GM12891 (cell line): ENCODE measurements around the gene DSCAM. TPM values are rescaled to one million over a fixed set of nuclear protein-coding genes. Genes with fewer than 3 reads are reported as not detected.
"Not testable (repeated sequence)": the region's sequence is repeated elsewhere in the genome, so short reads cannot be mapped to it uniquely, and the experiment has no call there.

ENCODE experiments used
- DNase-seq: peaks from one replicate; pipeline ENCODE4 v3.0.0; 2011; ENCODE audit warnings: low spot score; ENCODE audit not compliant: insufficient read length
- FAIRE-seq: peaks from 2 replicates; lab custom pipeline; 2011; peaks lifted over from hg19 to GRCh38; lab: Jason Lieb, UNC
- PAX5 ChIP-seq: IDR thresholded peaks from 2 replicates; pipeline ENCODE4 v1.6.1; 2011; ENCODE audit warnings: low read length, moderate library complexity, mild to moderate bottlenecking; ENCODE audit not compliant: insufficient read depth, severe bottlenecking
- POLR2A ChIP-seq: IDR thresholded peaks from 2 replicates; pipeline ENCODE4 v1.6.1; 2011; ENCODE audit warnings: low read depth, low read length, control low read depth
- POLR2AphosphoS5 ChIP-seq: IDR thresholded peaks from 2 replicates; pipeline ENCODE4 v1.6.1; 2011; ENCODE audit warnings: low read depth, low read length, control low read depth
- POU2F2 ChIP-seq: IDR thresholded peaks from 2 replicates; pipeline ENCODE4 v1.6.1; 2011; ENCODE audit warnings: low read depth, mild to moderate bottlenecking, control low read depth, low read length, moderate library complexity
- SPI1 ChIP-seq: IDR thresholded peaks from 2 replicates; pipeline ENCODE4 v1.6.1; 2011; ENCODE audit warnings: low read depth, low read length, control low read depth
- TAF1 ChIP-seq: IDR thresholded peaks from 2 replicates; pipeline ENCODE4 v1.6.1; 2011; ENCODE audit warnings: low read depth, low read length, control low read depth
- polyA plus RNA-seq: library from polyadenylated mRNA; unstranded; fragments of >200 nt; gene quantifications from one replicate; pipeline ENCODE4 v1.2.1, GENCODE V29; 2012; ENCODE audit warnings: low read depth, missing spikeins, inconsistent platforms; ENCODE audit not compliant: missing spikeins

Gene DSCAM, protein sequence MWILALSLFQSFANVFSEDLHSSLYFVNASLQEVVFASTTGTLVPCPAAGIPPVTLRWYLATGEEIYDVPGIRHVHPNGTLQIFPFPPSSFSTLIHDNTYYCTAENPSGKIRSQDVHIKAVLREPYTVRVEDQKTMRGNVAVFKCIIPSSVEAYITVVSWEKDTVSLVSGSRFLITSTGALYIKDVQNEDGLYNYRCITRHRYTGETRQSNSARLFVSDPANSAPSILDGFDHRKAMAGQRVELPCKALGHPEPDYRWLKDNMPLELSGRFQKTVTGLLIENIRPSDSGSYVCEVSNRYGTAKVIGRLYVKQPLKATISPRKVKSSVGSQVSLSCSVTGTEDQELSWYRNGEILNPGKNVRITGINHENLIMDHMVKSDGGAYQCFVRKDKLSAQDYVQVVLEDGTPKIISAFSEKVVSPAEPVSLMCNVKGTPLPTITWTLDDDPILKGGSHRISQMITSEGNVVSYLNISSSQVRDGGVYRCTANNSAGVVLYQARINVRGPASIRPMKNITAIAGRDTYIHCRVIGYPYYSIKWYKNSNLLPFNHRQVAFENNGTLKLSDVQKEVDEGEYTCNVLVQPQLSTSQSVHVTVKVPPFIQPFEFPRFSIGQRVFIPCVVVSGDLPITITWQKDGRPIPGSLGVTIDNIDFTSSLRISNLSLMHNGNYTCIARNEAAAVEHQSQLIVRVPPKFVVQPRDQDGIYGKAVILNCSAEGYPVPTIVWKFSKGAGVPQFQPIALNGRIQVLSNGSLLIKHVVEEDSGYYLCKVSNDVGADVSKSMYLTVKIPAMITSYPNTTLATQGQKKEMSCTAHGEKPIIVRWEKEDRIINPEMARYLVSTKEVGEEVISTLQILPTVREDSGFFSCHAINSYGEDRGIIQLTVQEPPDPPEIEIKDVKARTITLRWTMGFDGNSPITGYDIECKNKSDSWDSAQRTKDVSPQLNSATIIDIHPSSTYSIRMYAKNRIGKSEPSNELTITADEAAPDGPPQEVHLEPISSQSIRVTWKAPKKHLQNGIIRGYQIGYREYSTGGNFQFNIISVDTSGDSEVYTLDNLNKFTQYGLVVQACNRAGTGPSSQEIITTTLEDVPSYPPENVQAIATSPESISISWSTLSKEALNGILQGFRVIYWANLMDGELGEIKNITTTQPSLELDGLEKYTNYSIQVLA (N-terminal part only)
- polyA plus RNA-seq = not detected

DNA sequence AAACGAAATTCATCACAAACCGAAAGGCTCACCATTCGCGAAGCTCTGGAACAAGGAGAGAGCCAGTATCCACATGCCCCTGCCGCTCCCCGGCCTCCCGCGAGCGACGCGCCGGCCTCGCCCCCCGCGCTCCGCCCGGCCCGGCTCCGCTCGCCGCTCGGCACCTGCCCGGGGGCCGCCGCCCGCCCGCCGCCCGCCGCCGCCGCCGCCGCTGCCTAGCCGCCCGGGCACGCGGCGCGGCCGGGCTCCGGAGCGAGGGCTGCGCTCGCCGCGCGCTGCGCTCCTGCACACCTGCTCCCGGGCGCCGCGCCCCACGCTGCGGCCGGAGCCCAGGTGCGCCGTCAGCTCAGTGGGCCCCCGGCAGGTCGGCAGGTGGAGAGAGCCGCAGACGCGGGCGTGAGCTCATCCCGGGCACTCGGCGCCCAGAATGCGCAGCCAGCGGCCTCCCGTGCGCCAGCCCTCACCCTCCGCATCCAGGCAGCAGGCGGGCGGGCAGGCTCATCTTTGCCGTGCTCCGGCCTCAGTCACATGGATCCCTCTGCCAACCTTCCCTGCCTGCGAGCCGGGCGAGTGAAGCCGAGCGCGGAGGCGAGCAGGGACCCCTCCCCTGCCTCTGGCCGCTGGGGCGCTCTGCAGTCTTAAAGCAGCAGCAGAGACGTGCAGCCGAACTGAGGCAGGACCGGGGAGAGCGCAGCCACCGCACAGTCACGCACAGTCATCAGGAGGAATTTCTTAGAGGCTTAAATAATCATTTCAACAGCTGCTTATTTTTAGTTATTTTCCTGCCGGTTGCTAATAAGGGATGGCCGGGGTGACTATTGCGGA is at the start of gene DSCAM:
Gene DSCAM (minus strand): TSS at position 572 of the 825 bp plus-strand sequence. CDS start 497 bp downstream, at position 75.
- TF ChIP-seq POLR2A = no peak
- no peak for TF ChIP-seq POU2F2
- TF ChIP-seq TAF1 = no peak
- TF ChIP-seq SPI1 = no peak
- no peak for TF ChIP-seq POLR2AphosphoS5
- no peak for TF ChIP-seq PAX5
- no peak for FAIRE-seq
- no peak for DNase-seq

DNA sequence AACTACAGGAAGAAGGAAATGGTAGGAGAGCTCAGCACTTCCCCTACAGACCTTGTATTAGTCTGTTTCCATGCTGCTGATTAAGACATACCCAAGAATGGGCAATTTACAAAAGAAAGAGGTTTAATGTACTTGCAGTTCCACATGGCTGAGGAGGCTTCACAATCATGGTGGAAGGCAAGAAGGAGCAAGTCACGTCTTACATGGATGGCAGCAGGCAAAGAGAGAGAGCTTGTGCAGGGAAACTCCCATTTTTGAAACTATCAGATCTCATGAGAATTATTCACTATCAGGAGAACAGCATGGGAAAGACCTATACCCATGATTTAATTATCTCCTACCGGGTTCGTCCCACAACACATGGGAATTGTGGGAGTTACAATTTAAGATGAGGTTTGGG is 48.7 kb upstream of the DSCAM start:
- not testable (repeated sequence) for DNase-seq, FAIRE-seq

DNA sequence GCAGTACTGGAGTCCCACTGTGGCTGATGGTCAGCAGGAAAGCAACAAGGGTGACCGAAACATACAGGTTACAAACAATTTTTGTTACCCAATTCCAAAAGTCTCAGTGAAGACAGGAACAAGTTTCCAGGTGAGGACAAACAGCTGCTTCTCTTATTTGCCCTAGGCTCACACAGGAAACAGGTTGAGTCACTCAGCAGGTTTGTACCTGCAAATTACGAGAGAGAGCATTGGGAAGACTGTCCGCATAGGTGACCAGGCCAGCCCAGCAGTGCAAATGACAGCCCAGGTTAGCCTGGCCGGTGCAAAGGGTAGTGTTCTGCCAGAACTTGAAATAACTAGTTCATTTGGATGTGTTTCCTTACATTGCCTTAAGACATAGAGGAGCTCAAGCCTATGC is 40.0 kb upstream of the DSCAM start:
- TF ChIP-seq POU2F2 = no peak
- no peak for TF ChIP-seq POLR2AphosphoS5
- TF ChIP-seq POLR2A = no peak
- no peak for TF ChIP-seq PAX5
- no peak for TF ChIP-seq SPI1
- TF ChIP-seq TAF1 = no peak
- DNase-seq (no peak), FAIRE-seq (no peak)

DNA sequence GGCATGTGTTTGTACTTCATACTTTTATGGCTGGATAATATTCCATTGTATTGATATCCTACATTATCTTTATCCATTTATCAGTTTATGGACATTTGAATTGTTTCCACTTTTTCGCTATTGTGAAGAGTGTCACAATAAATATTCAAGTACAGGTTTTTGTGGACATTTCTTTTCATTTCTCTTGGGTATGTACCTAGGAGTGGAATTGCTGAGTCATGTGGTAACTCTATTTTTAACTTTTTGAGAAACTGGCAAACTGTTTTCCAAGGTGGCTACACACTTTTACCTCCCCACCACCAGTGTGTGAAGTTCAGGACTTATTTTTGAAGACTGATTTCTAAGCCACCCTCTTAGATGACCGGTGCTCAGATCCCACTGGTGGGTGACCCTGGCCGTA is 39.0 kb upstream of the DSCAM start:
- DNase-seq = no peak
- TF ChIP-seq POLR2A (no peak), PAX5 (no peak)
- no peak for FAIRE-seq

DNA sequence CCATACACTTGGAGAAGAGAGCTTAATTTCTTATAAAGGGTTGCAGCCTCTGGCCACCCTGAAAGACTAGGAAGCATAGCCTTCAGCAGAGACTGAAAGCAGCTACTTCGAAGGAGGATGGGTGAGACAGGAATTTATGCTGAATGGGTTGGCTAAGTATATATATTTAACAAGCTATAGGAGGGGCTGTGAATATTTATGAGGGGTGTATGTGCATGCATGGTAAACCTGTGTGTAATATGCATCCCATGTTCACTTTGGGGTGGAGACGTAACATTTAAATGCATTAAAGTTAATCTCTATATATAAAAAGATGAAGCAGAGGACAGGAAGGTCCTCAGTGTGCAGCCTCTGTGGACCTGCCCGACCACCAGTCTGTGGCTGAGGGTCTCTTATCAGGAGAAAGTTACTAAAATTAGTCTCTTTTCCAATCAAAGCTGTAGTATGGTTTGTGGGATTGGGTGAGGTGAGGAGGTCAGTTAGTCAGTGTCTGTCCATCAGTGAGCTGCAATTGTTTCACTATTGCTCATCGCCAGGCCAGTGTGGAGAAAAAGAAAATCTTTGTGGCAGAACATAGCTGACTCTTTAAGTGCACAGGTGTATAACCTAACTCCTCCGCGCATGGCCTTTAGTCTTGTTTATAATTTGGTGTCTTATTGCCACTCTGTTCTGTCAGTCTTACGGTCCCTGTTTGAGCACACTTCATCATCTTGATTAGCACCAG is 35.4 kb upstream of the DSCAM start:
- TF ChIP-seq TAF1 = no peak
- TF ChIP-seq POLR2AphosphoS5 = no peak
- no peak for TF ChIP-seq POLR2A
- no peak for TF ChIP-seq PAX5
- no peak for TF ChIP-seq POU2F2
- no peak for TF ChIP-seq SPI1
- FAIRE-seq (no peak), DNase-seq (no peak)

DNA sequence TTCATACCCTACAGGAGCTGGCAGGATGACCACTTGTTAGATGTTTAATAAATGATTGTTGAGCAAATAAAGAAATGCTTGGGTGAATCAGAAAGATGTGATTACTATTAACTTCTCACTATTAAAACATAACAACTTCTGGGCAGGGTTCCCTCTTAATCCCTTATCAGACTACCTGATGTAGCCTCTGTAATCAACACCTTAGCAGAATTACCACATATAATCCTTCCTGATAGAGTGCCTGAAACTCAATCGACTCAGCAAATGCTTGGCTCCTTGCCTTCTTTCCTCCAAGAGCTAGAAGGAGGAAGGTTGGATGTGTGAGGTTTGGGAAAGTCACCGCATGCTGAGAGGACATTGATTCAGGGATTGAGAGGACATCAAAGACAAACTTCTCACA is 34.8 kb upstream of the DSCAM start:
- FAIRE-seq (no peak), DNase-seq (no peak)
- TF ChIP-seq POLR2AphosphoS5 (no peak), POU2F2 (no peak), TAF1 (no peak), SPI1 (no peak), PAX5 (no peak), POLR2A (no peak)

DNA sequence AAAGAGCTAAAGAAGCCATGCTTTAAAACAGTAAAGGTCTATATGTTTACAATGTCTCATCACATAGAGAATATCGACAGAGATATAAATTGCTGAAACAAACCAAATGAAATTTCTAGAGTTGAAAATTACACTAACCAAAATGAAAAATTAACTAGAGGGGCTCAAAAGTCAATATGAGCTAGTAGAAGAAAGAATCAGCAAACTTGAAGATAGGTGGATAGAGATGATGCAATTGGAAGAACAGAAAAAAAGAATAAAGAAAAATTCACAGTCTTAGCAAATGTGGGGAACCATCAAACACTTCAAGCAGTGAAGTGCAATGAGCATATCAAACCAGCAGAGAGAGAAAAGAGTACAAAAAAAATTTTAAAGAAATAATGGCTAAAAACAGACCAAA is 24.1 kb upstream of the DSCAM start:
- no peak for TF ChIP-seq POLR2A
- no peak for TF ChIP-seq POU2F2
- TF ChIP-seq TAF1 = no peak
- DNase-seq = no peak
- no peak for FAIRE-seq

DNA sequence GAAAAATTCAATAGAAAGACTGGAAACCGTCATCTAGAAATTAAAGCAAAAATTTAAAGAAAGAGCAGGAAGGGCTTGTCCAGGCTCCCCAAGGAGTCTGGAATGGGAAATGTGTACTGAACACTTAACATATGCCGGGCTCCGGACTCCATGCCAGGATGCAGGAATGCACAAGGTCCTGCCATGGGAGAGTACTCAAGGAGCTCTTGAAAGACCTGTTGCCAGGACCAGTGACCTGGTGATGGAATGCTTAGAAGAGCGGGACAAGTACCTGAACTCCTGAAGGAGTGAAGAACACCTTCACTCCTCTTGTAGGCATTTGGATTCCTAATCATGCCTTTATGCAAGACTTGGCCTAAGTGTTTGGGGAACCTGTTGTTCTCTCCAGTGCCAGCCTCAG is 16.9 kb upstream of the DSCAM start:
- no peak for TF ChIP-seq POLR2A
- TF ChIP-seq POU2F2 = no peak
- no peak for TF ChIP-seq SPI1
- no peak for TF ChIP-seq POLR2AphosphoS5
- no peak for TF ChIP-seq PAX5
- TF ChIP-seq TAF1 = no peak
- DNase-seq (no peak), FAIRE-seq (no peak)

DNA sequence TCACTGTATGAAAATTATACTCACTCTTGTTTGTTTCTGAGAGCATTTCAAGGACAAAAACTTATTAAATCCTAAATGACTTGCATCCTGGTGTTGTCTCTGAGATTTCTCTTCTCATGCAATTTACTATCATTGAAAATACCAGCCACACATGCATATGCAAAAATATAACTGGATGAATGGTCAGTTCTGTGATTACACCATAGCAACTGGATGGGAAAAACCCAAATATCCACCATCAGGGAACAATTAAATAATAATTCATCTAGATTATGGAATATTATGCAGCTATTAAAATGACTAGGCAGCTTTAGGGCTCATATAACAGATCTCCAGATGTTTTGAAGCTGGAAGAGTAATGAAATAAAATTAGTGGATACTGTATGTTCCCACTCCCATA is 11.6 kb upstream of the DSCAM start:
- DNase-seq (no peak), FAIRE-seq (no peak)

More for the DNA sequence above, 11.6 kb upstream of the DSCAM start:
- no peak for TF ChIP-seq PAX5
- TF ChIP-seq POU2F2 = no peak
- no peak for TF ChIP-seq TAF1
- TF ChIP-seq POLR2AphosphoS5 = no peak
- no peak for TF ChIP-seq SPI1
- TF ChIP-seq POLR2A = no peak
